Cerebellar cortex (tissue), 1 donor: Measurements from ENCODE around the gene PSMD11.

Source experiments
- DNase-seq: peaks from one replicate; pipeline ENCODE4 v3.0.0-alpha.2; 2015; ENCODE audit warnings: low spot score

Gene PSMD11

DNA sequence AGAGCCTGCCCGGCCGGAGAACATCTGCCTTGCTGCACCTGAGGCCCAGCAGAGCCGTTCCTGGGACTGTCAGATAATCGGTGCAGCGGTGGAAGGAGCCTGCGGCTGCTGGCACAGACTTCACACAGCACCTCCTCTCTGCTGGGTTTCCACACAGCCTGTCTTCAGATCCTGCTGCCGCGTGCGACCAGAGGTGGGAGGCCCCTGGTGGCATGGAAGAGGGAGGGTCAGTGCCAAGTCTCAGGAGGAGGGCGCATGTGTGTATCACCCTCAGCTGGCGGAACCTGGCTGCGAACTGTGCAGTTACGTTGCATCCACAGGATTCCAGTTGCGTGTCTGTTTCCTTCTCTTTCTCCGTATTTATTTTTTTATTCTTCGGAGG is 45.8 kb downstream of the PSMD11 start:
- no peak for DNase-seq

DNA sequence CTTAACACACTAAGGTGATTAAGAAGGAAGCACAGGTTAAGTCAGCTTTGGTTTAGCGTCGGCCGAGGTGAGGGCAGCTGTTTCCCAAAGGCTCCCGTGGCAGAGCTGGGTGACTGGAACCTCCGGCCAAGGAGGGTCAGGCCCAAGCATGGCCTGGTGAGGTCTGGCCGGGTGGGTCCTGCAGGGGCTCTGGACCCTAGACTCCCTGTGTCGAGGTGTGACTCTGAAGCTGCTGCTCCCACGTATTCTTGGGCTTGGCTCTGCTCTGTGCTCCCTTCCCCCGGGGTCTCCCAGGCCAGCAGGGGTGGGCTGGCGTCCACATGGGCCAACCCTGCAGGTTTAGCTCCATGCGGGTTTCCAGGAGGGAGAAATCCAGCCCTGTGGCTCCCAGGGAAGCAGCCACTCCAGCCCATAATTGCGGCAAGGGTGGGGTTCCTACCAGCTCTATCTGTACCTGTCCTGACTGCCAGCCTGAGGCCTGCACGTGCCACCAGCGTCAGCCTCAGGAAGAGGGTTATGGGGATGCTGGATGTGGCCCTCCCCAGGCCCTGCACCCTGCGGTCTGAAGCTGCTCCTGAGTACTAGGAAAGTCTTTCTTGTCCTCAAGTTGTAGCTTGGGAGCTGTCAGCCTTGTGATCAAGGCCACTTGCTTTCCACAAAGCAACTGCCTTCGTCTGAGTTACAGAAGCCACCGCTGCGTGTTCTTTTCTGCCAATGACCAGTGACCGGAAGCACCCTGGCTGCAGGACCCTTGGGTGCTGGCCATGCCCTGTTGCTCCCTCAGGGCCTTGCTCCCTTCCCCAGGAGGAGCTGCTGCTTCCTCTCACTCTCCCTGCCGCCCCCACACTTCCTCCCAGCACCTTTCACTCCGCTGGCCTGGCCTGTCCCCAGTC is 47.3 kb downstream of the PSMD11 start:
- no peak for DNase-seq

GRCh38 chr17:32492264-32492589 is 47.9 kb downstream of the PSMD11 start:
- no peak for DNase-seq

- no peak for DNase-seq
These were observed 48.5 kb downstream of the PSMD11 start for GRCh38 chr17:32492648-32493289.

DNA sequence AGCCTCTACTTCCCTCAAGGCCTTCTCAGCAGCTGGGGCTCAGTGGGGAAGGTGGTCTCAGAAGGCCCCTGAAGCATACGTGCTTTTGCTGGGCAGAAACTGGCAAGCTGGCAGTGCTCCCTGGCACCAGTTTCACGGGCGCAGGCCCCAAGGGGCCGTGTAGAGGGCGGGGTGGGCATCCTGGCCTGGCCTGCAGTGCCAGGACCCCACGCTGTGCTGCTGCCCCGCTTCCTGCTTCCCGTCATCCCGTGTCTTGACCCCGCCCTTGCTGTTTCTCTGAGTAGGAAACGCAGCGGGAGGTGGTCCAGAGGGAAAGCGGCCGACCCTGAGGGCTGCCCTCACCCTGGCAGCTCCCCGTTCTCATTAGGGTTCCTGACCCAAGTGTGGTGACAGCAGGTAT is 49.3 kb downstream of the PSMD11 start:
- DNase-seq = no peak

- DNase-seq = no peak
These were observed 49.7 kb downstream of the PSMD11 start for GRCh38 chr17:32493976-32494513.

- DNase-seq = peak; percentile 94
These were observed 50.5 kb downstream of the PSMD11 start for GRCh38 chr17:32494621-32495358.

GRCh38 chr17:32495359-32496231 is 51.3 kb downstream of the PSMD11 start:
- DNase-seq = peak; percentile 79

GRCh38 chr17:32496395-32497073 is 52.2 kb downstream of the PSMD11 start:
- no peak for DNase-seq

- DNase-seq = no peak
These were observed 53.3 kb downstream of the PSMD11 start for GRCh38 chr17:32497431-32498205.

- no peak for DNase-seq
These were observed 54.1 kb downstream of the PSMD11 start for GRCh38 chr17:32498391-32498790.

GRCh38 chr17:32502013-32502412 is 57.7 kb downstream of the PSMD11 start:
- DNase-seq = no peak

DNA sequence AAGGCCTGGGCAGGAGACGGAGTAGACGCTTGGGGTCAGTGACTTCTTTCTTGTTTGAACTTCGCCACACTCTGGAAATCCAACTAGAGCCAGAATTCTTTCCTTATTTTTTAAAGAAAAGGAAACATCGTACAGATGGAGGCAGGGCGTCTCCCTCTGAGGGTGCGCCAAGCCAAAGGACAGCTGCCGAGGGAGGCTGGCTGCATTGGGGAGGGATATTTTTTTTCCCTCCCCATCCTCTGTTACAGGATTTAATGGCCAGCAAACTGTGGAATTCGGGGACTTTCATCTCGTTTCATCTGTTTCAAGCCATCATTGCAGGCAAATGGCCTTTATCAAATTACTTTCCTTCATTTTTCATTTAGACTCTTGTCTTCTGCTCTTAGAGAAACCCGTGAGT is 58.4 kb downstream of the PSMD11 start:
- DNase-seq = no peak

GRCh38 chr17:32503251-32504165 is 59.2 kb downstream of the PSMD11 start:
- no peak for DNase-seq

- DNase-seq = no peak
These were observed 60.1 kb downstream of the PSMD11 start for GRCh38 chr17:32504166-32504990.

DNA sequence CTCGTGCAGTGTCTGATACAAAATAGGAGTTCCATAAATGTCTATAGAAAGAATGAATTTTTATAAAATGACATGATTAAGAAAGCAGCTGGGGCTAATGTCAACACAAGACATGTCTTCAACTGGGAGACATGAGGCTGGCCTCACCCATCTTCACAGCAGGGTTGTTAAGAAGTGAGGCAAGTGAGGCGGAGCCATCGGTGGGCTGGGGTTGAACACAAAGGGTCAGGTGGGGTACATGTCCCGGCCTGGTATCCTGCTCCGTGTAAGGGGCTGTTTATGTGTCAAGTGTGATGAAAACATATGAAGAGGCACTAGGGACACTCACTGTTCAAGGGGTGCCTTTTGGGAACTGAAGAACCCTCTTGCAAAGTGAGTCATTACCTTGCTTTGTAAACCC is 64.6 kb downstream of the PSMD11 start:
- DNase-seq = no peak

DNA sequence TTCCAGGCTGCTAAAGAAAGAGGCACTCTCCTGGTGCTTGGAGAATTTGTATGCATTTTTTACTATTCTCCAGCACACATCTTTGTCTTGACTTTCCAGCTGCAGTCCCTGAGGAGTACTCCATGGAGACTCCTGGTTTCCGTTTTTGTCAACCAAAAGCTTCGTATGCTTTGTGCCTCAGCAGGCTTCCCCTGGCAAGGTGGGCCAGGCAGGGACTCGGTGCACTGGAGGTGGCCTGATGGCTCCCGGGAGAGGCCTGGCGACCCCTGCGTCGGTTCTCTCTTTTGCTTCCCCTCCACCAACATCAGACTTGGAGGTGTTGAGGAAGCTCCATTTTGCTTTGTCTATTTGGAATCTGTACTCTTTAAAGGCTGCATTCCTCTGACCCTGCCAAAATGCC is 66.2 kb downstream of the PSMD11 start:
- DNase-seq = no peak

GRCh38 chr17:32512328-32512727 is 68.0 kb downstream of the PSMD11 start:
- no peak for DNase-seq
